ENCODE data around the gene CRCP.
"Not testable (repeated sequence)": the region's sequence is repeated elsewhere in the genome, so short reads cannot be mapped to it uniquely, and the experiment has no call there.

The CRCP gene

DNA sequence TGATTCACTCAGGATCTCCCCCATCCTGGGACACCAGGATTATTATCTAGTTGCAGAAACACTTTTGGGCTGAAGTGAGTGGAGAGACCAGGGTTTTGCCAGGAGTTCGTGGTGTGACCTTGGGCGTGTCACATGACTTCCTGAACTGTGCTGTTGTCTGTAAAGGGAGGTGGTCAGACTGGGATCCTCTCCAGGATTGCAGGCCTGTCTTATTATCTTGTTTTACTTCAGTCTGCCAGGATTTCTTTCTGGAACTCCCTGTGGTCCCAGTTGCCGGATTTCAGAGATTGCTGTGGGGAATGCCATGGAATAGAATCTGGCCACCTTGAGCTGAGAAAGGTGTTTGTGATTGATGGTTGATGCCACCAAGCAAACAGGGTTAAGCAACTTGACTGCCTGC is 35.8 kb downstream of the CRCP start:
- no peak overlapping the region for H3K4me3 ChIP-seq (ENCODE audit: low read length)
- TF ChIP-seq, protein P1, sequence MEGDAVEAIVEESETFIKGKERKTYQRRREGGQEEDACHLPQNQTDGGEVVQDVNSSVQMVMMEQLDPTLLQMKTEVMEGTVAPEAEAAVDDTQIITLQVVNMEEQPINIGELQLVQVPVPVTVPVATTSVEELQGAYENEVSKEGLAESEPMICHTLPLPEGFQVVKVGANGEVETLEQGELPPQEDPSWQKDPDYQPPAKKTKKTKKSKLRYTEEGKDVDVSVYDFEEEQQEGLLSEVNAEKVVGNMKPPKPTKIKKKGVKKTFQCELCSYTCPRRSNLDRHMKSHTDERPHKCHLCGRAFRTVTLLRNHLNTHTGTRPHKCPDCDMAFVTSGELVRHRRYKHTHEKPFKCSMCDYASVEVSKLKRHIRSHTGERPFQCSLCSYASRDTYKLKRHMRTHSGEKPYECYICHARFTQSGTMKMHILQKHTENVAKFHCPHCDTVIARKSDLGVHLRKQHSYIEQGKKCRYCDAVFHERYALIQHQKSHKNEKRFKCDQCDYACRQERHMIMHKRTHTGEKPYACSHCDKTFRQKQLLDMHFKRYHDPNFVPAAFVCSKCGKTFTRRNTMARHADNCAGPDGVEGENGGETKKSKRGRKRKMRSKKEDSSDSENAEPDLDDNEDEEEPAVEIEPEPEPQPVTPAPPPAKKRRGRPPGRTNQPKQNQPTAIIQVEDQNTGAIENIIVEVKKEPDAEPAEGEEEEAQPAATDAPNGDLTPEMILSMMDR (conservative IDR thresholded peaks at IDR 0.05; ENCODE audit: low read depth, low read length): no peak
- no peak for DNase-seq (ENCODE audit: low read depth)

DNA sequence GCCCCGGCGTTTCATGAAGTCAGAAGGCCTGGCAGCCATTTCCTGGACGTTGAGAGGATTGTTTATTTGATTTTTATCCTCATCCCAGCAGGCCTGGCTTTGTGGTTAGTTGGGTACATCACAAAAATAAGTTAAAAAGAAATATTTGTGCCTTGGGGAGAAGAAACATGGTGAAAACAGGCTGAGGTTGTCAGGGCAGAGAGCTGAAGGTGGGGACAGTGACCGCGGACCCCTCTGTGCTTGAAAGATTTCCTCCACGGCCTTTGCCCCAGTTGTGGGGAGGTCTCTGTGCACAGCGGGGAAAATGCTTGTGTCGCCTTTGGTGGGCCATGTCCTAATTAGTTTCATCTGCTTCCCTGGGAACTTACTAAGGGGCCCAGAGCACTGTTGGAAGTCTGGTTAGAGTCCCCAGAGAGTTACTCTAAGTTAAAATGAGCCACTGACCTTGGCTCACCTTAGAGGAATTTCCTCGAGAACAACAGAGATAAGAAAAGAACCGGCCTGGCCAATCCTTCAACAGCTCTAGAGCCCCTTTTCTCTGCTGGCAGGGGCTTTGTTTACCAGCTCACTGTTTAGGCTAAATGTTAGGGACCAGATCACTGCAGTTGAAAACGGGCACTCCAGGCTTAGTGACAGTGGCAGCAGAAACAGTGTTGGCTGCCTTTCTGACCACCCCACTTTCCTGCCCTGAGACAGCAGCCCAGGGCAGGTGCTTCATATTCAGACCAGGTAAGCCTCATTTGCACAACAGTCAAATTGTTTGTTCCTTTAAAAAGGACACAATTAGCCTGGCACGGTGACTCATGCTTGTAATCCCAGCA is 37.9 kb downstream of the CRCP start:
- H3K4me3 ChIP-seq (ENCODE audit: low read length): no peak overlapping the region
- TF ChIP-seq, protein P1 (conservative IDR thresholded peaks at IDR 0.05; ENCODE audit: low read depth, low read length): no peak
- DNase-seq (ENCODE audit: low read depth): no peak

DNA sequence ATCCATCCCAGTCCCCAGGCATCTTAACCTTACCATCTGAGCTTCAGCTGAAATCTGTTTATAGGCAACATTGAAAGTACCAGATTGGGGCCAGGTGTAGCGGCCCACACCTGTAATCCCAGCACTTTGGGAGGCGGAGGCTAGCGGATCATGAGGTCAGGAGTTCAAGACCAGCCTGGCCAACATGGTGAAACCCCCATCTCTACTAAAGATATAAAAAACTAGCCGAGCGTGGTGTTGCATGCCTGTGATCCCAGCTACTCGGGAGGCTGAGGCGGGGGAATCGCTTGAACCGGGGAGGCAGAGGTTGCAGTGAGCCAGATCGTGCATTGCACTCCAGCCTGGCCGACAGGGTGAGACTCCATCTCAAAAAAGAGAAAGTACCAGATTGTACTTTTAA is 39.0 kb downstream of the CRCP start:
- no peak for DNase-seq (ENCODE audit: low read depth)
- TF ChIP-seq, protein P1 (conservative IDR thresholded peaks at IDR 0.05; ENCODE audit: low read depth, low read length): no peak
- no peak overlapping the region for H3K4me3 ChIP-seq (ENCODE audit: low read length)

DNA sequence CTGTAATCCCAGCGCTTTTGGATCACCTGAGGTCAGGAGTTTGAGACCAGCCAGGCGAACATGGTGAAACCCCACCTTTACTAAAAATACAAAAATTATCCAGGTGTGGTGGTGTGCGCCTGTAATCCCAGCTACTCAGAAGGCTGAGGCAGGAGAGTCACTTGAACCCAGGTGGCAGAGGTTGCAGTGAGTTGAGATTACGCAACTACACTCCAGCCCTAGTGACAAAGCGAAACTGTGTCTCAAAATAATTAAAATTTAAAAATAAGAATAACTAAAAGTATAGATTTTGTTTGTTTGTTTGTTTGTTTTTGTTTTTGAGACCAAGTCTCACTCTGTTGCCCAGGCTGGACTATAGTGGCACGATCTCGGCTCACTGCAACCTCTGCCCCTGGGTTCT is 41.4 kb downstream of the CRCP start:
- H3K4me3 ChIP-seq (ENCODE audit: low read length); DNase-seq (ENCODE audit: low read depth): not testable (repeated sequence)

DNA sequence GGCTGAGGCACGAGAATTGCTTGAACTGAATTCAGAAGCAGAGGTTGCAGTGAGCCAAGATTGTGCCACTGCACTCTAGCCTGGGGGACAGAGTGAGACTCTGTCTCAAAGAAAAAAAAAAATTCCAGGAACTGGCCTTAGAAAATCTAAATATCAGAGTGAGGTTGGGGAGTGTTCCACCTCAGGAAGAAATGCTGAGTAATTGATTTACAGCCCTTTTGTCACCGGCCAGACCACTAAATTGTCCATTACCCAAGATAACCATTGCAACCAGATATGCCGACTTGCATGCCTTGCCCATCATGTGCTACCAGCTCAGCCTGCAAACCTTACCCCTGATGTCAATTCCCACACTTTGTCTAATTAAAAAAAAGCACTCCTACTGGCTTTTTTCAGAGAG is 42.4 kb downstream of the CRCP start:
- TF ChIP-seq, protein P1 (conservative IDR thresholded peaks at IDR 0.05; ENCODE audit: low read depth, low read length): no peak
- no peak for DNase-seq (ENCODE audit: low read depth)
- H3K4me3 ChIP-seq (ENCODE audit: low read length): no peak overlapping the region

DNA sequence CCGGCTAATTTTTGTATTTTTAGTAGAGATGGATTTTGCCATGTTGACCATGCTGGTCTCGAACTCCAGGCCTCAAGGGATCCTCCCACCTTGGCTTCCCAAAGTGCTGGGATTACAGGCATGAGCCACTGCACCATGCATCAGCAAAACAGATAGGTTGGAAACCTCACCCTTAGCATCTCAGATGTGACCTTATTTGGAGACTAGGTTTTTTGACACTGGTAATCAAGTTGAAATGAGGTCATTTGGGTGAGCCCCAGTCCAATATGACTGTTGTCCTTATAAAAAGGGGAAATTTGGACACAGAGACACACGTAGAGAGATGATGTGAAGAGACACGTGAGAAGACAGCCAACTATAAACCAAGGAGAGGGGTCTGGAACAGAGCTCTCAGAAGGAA is 48.0 kb downstream of the CRCP start:
- DNase-seq (ENCODE audit: low read depth): no peak
- no peak overlapping the region for H3K4me3 ChIP-seq (ENCODE audit: low read length)
- TF ChIP-seq, protein P1 (conservative IDR thresholded peaks at IDR 0.05; ENCODE audit: low read depth, low read length): no peak

DNA sequence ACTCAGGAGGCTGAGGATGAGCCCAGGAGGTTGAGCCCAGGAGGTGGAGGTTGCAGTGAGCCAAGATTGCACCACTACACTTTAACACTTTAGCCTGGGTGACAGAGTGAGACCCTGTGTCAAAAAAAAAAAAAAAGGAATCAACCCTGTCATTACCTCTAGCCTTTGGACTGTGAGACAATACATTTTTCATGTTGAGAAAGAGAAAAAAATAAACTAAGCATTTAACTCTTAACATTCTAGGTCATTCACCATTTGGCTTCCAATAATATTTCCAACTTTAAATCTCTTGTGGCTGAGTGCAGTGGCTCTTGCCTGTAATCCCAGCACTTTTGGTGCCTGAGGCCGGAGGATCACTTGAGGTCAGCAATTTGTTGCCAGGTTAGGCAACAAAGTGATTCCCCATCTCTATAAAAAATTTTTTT is 48.6 kb downstream of the CRCP start:
- TF ChIP-seq, protein P1 (conservative IDR thresholded peaks at IDR 0.05; ENCODE audit: low read depth, low read length): no peak
- no peak for DNase-seq (ENCODE audit: low read depth)
- no peak overlapping the region for H3K4me3 ChIP-seq (ENCODE audit: low read length)

Data from retinal pigment epithelial cell (primary cell).